GM19467 (cell line): ENCODE data around the gene ZNF641.

ENCODE experiments used
- ATAC-seq: cut with Tn5 transposase; IDR thresholded peaks from one replicate; pipeline ENCODE4 v1.9.1; 2021; ENCODE audit warnings: mild to moderate bottlenecking, moderate library complexity; ENCODE audit not compliant: unreplicated experiment

ZNF641 gene

DNA sequence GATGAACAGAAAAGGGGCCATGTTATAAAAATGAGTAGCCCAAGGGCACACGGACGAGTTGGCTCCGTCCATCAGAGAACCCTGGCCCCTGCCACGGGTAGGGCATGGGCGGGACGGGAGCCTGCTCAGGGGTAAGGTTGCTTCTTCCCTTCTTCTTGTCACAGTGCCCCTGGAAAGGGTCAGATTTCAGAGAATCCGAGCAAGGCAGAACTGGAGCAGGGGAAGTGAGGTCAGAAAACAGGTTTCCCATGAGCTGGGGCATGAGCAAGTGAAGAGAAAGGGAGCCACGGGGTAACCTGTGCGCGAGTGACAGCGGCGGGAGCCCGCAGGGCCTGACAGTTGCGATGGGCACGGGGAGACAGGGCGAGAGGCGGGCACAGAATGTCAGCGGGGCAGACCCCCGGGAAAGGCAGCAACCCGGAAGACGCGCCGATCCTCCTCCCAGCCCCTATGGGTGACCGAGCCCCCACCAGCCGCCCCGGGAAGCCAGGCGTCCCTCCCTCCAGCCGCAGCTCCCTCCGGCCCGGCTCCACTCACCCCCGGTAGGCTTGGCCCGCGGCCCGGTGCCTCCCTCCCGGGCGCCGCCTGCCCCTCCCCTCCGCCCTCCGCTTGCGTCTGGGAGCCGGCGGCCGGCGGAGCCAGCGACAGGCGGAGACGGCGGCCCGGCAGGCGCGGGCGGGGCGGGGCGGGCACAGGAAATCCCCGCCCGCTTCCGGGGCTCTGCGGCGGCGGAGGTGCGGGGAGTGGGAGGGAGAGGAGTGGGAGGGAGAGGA is at the start of gene ZNF641:
Gene ZNF641, minus strand, starts transcription at position 671 of the 773 bp plus-strand sequence. CDS start 2,829 bp downstream, outside the sequence.
- ATAC-seq: peak; percentile 83

DNA sequence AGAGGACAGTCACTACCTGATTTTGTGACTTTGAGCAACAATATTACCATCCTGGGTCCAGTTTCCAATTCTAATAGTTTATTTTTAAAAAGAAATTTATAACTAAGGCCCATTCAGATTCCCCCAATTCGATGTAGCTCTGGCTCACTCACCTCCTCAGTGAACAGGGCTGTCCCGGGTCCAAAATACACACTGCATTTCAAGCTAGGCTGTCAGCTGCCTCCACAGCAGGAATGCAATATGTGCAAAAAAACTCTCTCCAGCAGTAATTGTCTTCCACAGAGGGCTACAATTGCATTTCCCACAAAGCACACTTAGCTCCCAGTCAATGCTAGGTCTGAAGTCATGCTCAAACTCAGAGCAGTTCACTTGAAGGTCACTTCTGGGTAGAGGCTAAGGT is 39.3 kb upstream of the ZNF641 start:
- no peak for ATAC-seq

DNA sequence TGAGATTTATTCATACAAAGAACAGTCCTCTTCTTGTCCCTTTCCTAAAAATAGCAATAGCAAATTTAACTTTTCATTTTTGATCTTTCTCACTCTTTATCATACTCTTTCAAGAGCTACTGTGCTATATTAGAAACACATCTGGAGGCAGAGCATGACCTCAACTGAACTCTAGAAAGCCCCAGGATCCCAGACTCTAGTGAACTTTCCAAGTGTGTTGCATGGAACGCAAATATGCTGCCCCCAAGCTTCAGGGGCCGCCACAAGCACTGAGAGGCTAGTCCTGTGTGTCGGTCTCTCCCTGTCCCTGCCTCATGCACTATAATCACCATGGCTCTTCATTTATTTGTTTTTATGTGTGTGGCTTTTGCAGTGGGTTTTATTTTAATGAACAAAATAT is 38.7 kb upstream of the ZNF641 start:
- ATAC-seq: no peak

DNA sequence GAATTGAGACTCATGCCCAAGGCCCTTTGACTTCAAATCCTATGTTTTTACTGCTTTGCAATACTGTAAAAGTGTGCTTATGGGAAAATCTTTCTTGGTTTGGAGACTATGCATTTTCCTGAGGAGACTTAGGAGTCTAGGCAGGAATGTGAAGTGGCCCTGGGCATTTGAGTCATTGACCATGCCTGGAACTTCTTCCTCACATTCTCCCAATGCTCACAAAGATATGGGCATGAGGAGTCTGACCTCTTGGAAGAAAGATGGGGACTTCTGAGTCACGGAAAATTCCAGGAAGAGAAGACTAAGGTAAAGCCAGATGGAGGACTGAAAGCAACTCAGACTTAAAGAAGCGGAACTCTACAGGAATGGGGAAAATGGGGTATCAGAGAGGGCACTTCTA is 38.2 kb upstream of the ZNF641 start:
- no peak for ATAC-seq

DNA sequence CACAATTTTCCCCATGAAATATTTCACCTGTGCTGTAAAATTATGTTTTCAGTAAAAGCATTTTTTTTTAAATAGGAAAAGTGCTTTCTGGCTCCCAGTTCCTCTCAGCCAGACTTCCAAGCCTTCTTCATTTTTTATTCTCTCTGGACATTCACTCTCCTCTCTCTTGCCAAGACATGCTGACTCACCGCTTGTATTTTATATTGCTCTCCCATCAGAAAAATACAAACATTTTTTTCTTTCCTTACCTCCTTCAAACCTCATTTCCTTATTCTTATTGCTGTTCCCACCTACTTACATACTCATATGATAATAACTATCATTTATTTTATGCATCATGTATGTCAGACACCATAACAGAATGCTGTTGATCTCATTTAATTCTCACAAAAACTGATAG is 37.7 kb upstream of the ZNF641 start:
- no peak for ATAC-seq

DNA sequence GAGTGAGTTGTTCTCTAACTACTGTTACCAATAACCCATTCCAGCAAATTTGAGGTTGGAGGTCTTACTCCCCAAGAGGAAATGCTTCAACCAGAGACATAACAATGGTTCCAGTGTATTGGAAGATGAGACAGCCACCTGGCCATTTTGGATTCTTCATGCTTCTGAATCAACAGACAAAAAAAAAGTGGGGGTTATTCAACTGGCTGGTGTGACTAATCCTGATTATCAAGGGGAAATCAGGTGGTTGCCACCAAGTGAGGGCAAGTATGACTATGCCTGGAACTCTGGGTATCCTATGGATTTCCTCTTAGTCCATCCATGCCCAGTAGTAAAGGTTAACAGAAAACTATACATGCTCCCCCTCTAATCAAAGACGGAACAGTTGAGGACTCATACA is 29.9 kb upstream of the ZNF641 start:
- ATAC-seq: no peak

DNA sequence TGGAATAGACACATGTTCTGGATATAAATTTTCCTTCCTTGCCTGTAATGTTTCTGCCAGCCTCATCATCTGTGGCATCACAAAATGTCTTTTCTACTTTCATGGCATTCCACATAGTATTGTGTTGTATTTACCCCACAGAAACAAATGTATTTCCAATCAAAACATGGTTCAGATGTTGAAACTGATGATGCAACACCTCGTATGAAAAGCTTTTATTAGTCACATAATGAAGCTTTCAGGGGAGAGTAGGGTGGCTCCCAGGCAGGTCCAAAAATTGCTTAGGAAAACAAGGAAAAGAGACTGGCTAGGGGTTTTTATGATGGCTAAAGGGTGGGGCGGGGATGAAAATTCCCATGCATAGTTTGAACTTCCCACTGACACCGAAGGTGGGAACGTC is 29.1 kb upstream of the ZNF641 start:
- ATAC-seq: no peak

DNA sequence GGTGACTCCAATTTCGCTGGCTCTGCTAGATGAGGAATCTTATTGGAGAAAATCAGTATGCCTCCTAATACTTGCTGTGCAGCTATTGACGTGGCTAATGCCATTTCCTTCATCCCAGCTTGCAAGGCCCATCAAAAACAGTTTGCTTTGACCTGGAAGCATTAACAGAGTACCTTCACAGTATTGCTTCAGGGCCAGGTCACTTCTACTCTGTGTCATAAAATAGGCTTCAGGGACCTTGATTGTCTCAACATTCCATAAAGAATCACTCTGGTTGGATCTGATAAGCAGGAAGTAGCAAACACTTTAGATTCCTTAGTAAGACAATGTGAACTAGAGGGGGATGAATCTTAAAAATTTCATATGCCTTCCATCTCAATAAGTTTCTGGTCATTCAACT is 26.9 kb upstream of the ZNF641 start:
- ATAC-seq: no peak

DNA sequence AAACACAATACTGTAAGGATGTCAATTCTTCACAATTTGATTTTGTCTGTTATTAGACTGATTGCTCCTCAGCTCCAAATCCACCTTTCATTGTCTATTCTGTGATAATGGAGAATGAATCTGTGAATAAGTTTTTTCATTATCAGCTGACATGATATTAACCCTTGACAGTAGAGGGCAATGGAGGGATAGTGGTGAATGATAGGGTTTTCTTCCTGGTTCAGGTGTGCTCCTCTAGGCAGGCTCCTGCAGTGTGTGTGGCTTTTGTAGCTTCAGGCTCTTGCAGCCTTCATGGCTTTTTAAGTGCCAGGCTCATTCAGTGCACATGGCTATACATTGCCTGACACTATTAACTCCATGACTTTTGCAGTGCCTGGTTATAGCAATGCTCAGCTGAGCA is 23.4 kb upstream of the ZNF641 start:
- ATAC-seq: no peak

DNA sequence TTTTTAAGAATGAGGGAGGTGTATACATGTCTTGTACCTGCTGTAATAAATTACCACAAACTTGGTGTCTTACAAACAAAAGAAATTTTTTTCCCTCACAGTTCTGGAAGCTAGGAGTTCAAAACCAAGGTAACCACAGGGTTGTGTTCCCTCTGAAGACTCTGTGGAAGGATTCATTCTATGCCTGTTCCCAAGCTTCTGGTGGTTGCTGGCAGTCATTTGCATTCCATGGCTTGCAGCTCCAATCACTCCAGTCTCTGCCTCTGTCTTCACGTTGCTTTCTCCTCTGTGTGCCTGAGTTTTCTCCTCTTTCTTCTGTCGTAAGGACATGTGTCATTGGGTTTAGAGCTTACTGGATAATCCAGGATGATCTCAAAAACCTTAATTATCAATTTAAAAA is 15.4 kb upstream of the ZNF641 start:
- ATAC-seq: no peak

DNA sequence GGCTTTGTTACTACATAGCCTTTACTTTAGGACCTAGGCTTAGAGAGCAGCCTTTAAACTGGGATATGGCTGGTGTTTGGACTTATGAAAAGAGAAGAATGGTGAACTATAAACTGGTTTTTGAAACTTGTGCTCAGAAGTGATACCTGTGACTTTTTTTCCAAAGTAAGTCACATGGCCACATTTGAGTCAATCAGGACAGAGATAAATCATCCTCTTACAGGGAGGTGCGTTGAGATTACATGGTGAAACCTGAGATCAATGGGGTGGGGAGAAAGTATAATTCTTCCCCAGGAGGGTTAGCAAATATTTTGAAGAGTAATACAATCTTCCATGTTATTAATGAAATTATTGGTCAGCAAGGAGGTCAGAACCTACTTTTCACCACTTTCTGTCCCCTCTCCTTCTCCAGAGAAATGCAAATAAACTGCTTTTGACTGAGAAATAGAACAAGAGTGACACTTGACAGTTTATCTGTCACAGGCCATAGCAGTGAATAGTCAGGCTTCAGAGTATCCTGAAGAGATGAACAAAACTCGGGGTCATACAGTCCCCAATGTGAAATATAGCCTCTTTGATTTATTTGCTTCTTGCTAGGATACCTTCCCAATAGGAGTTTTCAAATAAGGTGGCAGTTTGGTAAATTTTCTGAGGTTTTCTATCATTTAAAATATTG is 11.1 kb upstream of the ZNF641 start:
- ATAC-seq: no peak

DNA sequence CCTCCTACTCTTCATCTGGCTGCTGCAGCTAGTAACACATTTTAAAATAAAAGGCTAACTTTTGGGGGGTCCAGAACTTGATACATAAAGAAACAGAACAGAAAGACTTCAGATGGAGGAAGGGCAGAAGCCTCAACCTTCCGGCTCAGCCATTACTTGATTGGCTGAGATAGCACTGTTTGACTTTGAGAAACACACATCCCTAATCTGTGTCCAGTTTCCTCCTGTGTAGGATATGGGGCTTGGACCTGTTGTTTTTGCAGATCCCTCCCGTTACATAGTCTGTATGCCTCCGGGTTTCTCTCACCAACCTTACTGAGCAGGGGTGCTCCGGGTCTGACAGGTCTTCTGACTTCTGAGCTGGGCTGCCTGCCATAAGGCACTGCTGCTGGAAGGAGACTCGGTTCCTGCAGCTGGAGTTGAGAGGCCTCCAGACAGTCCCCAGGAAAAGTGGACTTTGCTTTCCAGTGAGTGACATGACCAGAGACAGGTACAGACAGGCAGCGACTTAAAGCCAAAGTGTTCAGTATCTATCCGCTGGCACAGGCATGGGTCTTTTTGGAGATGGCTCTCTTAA is 8.3 kb upstream of the ZNF641 start:
- ATAC-seq: no peak

DNA sequence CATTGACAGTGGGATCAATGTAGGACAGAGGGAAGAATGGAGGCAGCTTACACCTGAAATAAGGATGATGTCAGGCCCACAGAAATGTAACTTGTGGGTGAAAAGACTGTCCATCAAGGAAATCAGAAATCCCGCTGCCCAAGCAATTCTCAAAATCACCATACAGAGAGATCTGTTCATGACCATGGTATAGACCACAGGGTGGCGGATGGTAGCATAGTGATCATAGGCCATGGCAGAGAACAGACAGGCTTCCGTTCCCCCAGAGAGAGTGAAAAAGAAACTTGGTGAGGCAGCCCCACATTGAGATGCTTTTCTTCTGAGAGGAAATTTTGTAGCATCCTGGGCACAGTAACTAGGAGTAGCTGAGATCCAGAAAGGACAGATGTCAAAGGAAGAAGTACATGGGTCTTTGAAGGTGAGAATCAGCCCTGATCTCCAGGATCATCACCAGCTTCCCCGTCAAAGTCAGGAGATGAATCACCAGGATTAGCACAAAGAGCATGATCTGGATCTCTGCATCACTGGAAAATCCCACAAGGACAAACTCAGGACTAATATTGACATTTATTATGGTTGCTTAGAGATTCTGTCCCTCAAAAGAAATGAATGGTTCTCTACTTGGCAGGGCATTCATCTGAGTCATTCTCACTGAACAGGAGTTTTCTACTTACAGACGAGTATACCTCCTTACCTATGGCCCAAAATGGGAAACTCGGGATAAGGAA is 5.5 kb upstream of the ZNF641 start:
- ATAC-seq: no peak

DNA sequence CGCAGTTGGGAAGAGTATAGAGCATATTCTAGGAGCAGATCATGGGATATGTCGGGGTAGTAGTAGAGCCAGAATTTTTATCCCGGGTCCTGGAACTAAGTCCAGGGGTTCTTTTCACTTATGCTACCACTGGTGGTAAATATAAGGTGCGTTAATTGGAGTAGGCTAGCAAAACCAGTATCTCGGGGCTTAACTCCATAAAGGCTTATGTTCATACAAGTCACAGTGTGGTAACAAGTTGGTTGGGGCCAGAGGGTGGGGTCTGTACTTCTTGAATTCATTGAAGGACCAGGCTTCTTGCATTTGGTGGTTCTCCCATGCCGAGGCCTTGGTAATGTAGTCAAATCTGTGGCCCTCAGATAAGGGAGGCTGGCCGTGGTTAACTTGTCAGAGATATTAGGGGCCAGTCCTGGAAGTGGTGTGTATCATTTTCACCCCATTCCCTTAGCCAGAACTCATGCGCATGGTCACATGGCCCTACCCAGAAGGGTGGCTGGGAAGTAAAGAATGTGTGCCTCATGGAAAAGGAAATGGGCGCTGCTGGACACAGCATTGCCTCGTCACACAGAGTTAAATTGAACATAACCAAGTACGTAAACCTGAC is 1.5 kb upstream of the ZNF641 start:
- no peak for ATAC-seq

DNA sequence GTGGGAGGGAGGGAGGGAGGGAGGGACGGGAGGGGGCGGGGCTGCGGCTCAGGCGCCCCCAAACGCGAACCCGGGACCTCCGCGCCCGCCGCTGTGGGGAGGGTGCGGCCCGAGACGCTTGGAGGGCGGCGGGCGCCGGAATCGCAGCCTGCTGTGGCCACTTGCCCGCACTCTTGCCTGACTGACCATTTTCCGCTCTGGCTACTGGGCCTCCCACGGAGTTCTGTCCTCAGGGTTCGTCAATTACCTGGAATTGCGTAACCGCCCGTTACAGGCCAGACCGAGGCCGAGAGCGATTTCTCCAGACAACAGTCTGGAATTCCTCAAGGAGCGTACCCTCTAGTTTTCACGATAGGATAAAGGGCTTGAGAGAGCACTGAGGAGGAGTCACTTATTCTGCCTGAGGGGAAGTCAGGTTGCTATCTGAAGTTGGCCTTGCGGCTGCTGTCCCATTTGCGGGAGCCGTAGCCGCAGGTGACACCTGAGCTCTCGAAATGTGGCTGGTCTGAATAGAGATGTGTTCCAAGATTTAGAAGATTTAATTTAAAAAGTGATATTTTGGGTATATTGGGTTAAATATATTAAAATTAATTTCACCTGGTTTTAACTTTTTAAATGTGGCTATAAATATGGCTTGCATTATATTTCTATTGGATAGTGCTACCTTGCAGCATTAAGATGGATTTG is 446 bp upstream of the ZNF641 start:
- peak; percentile 46 for ATAC-seq

DNA sequence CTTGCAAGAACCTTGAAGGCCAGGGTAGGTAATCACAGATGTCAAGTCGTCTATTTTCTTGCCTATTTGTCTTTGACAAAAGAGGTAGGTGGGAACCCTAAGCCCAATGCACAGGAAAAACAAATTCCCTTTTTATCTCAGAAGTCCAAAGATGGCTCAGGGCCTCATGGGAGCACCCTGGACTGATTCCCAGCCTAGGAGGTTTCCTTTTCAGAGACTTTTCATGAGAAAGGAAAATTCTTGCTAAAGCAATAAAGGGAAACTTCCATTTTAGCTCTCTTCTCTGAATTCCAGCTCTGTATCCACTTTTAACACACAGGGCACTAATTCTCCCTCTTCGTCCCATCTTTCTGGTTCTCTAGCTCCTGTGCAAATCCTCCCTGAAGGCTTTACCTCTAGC is 1.2 kb downstream of the ZNF641 start:
- ATAC-seq: no peak

DNA sequence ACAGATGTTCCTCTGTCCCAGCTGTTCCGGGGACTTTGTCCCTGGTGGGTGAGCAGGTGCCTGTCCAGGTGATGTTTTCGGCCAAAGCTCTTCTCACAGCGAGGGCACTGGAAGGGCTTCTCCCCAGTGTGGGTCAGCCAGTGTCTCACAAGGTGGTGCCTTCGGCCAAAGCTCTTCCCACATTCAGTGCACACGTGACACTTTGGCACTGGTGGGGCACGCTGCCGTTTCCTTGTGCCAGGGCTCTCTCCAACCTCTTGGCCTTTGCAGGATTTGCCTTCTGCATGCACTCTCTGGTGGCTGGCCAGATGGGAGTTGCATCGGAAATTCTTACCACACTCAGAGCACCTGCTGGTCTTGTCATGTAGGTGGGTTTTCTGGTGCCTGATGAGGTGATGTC is 7.7 kb downstream of the ZNF641 start:
- no peak for ATAC-seq

DNA sequence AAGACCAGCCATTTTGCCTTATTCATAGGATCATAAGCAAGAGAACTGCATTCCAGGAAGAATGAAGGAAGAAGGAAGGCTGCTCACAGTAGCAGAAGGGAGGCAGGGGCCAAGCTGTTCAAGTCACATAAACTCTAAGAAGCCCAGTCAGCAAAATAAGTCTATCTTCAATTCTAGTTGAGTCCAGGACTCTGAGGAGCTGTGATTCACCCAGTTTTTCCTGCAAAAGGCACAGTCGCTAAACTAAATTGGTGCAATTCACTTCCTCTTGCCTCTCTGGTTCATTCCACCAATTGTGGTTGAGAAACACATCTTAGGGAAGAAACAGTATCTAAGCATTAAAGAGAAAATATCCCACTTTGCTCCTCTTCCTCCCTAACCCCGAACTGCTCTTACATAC is 9.8 kb downstream of the ZNF641 start:
- ATAC-seq: no peak

DNA sequence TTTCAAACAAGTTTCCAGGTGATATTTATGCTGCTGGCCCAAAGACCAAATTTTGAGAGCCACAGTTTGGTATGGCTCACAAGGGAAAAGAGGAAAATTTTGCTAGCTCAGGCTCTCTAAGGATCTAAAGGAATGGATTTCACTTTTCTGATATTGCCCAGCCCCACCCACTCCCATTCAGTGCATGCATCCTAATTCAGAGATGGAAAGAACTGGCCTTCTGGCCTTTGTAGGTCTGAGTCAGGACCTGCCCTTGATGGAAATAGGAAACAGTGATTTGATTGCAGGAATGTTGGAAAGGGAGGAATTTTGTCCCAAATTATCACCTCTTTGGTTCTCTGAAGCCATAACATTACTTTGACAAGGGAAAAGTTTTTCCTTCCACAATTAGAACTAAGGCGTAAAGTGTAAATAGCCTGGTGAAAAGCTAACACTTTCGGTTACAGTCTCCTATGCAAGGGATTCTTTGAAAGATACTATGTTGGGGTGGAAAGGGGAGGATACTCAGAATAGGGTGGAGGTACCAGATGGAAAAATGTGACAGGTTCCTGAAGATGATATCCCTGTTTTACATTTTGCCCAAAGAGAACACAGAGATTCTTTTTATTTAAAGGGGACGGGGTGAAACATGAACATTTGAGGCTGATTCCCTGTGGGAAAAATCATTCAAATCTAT is 11.1 kb downstream of the ZNF641 start:
- no peak for ATAC-seq

DNA sequence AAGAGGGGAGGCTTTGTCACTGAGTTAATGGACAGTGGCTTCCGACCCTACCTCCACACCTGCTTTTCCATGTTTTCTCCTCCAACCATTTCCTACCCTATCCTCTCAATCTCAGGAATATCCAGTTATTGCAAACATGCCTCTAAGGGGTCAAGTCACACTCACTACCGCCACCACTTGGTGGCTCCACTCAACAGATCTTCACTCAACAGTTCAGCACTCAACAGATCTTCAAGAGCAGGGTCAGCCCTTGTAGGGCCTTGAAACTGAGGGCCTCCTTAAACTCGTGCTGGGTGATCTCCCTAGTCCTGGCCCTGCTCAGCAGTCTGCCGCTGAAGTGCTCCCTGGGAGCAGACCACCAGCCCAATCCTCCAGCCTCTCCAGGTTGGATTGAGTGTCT is 14.2 kb downstream of the ZNF641 start:
- no peak for ATAC-seq
